ENCODE results near the gene PKP4.

- no peak for TF ChIP-seq ARNT (IDR thresholded peaks at IDR 0.05)
- TF ChIP-seq SP1 (IDR thresholded peaks at IDR 0.05), result no peak
- no peak for TF ChIP-seq FOXM1 (IDR thresholded peaks at IDR 0.05; ENCODE audit: borderline replicate concordance)
- no peak for TF ChIP-seq SUZ12 (IDR thresholded peaks at IDR 0.05)
- no peak for TF ChIP-seq BHLHE40 (IDR thresholded peaks at IDR 0.05; ENCODE audit: borderline replicate concordance)
- no peak for TF ChIP-seq L3MBTL2 (conservative IDR thresholded peaks at IDR 0.05)
- no peak for TF ChIP-seq FOXK2 (IDR thresholded peaks at IDR 0.05)
- no peak for TF ChIP-seq ELF4 (IDR thresholded peaks at IDR 0.05)
- no peak for TF ChIP-seq ZNF384 (IDR thresholded peaks at IDR 0.05)
- no peak for TF ChIP-seq TARDBP (IDR thresholded peaks at IDR 0.05)
- TF ChIP-seq FOXA1 (IDR thresholded peaks at IDR 0.05), result no peak
Measured at GRCh38 chr2:158511706-158512105, 55.0 kb downstream of the PKP4 start.
